Fibroblast of lung (primary cell): ENCODE results near the gene GPR107.

Source experiments
- CTCF ChIP-seq, 2 donors: IDR thresholded peaks in 1 of 2; conservative IDR thresholded peaks in 1 of 2; 1 replicate in 1 of 2; 2 replicates in 1 of 2; pipeline ENCODE4 v1.5.1; 2011 to 2012; ENCODE audit warnings: low read length in 2 of 2, control low read depth in 1 of 2, inconsistent platforms in 1 of 2, low read depth in 1 of 2, mild to moderate bottlenecking in 1 of 2
- EZH2 ChIP-seq: IDR thresholded peaks from 2 replicates; pipeline ENCODE4 v1.5.1; 2012; ENCODE audit warnings: low read length, control low read depth, mild to moderate bottlenecking; ENCODE audit errors: missing control alignments

- no peak for TF ChIP-seq CTCF (conservative IDR thresholded peaks at IDR 0.05 in 1 of 2, IDR thresholded peaks at IDR 0.05 in 1 of 2; ENCODE audit: low read depth in 1 of 2, low read length in 2 of 2)
- TF ChIP-seq EZH2 = no peak
Measured at GRCh38 chr9:130137081-130137640, 83.5 kb downstream of the GPR107 start.
